Progenitor cell of endocrine pancreas (in vitro differentiated cells): ENCODE measurements around the gene ASIC3. TPM values are rescaled to one million over a fixed set of nuclear protein-coding genes. Genes with fewer than 3 reads are reported as not detected.

Experiments
- DNase-seq: peaks from one replicate; pipeline ENCODE4 v3.0.0; 2021; ENCODE audit warnings: low spot score; ENCODE audit not compliant: unreplicated experiment
- H3K27ac Mint-ChIP-seq: 2 replicates; pipeline ENCODE4 v1.8.0; 2021; ENCODE audit warnings: mild to moderate bottlenecking, moderate library complexity, mixed read lengths
- H3K27me3 Mint-ChIP-seq: 2 replicates; pipeline ENCODE4 v1.8.0; 2021; ENCODE audit warnings: mixed read lengths
- H3K36me3 Mint-ChIP-seq: 2 replicates; pipeline ENCODE4 v1.8.0; 2022; ENCODE audit warnings: mixed read lengths; ENCODE audit not compliant: insufficient read depth
- H3K4me1 Mint-ChIP-seq: 2 replicates; pipeline ENCODE4 v1.8.0; 2021; ENCODE audit warnings: low read depth, mixed read lengths
- H3K4me3 Mint-ChIP-seq: 2 replicates; pipeline ENCODE4 v1.8.0; 2021; ENCODE audit warnings: low read depth, mild to moderate bottlenecking, moderate library complexity, mixed read lengths
- H3K9me3 Mint-ChIP-seq: 2 replicates; pipeline ENCODE4 v1.8.0; 2021; ENCODE audit warnings: low read depth, mixed read lengths
- CTCF ChIP-seq: fragments of 200-600 bp; sonication (generic); IDR thresholded peaks from one replicate; pipeline ENCODE4 v1.5.0; 2021; ENCODE audit warnings: antibody characterized with exemption, mild to moderate bottlenecking; ENCODE audit not compliant: unreplicated experiment
- total RNA-seq: library from RNA; stranded (reverse); gene quantifications from 2 replicates; pipeline ENCODE4 v1.2.1, GENCODE V29; 2021

The ASIC3 gene
- total RNA-seq, 1 donor from 2014 or later, result 5.1 TPM

- peak within 1 kb of the TSS; percentile 89 for H3K4me3 Mint-ChIP-seq
- peaks cover 32% of the 10 kb centered on the region for H3K4me1 Mint-ChIP-seq
- H3K9me3 Mint-ChIP-seq, result no peaks in the 10 kb centered on the region
- H3K36me3 Mint-ChIP-seq, result peaks cover 3% of the 10 kb centered on the region
- H3K27me3 Mint-ChIP-seq, result peaks cover 2% of the 10 kb centered on the region
- TF ChIP-seq CTCF, result no peak
- DNase-seq, result no peak
- H3K27ac Mint-ChIP-seq, result peak within 1 kb of the TSS; percentile 97
Observed at GRCh38 chr7:151057506-151057988, 9.2 kb downstream of the ASIC3 start, which contains the start of gene CDK5. Gene CDK5, minus strand, starts transcription at chr7:151057897. Its CDS starts 49 bp downstream, at chr7:151057848.

- Mint-ChIP-seq H3K27ac (peak overlapping the region; percentile 97), H3K9me3 (no peaks in the 10 kb centered on the region), H3K4me3 (peak overlapping the region; percentile 89), H3K36me3 (peaks cover 3% of the 10 kb centered on the region), H3K27me3 (no peaks in the 10 kb centered on the region), H3K4me1 (peaks cover 32% of the 10 kb centered on the region)
- TF ChIP-seq CTCF, result no peak
- DNase-seq, result peak; percentile 94
Observed at GRCh38 chr7:151057989-151058780, 9.9 kb downstream of the ASIC3 start.

DNA sequence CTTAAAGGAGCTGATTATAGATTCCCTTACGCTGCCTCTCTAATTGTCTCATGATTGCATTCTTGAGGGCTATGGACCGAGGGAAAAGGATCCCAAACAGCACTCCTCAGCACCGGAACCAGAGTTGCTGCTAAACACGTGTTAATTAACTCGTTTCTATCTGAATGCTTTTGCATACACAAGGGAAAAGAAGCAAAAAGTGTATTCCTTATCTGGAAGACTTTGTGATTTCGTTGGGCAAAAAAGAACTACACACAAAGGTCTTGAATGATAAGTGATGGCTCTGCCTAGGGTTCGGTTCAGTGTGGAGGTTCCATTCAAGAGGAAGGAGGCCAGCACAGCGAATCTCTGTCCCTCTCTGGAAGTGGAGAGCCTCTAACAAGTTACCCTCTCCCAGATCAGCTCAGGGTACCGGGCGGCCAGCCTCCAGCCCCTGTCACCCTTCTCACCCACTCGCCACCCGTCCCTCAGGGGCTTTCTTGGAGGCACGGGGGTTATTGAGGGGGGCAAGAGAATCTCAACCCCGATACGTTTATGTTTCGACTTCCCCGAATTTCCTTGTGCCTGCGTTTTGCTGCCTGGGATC lies 10.5 kb downstream of the ASIC3 start:
- Mint-ChIP-seq H3K27me3 (no peaks in the 10 kb centered on the region), H3K4me3 (peak overlapping the region; percentile 89), H3K9me3 (no peaks in the 10 kb centered on the region), H3K27ac (peak overlapping the region; percentile 97), H3K36me3 (peaks cover 3% of the 10 kb centered on the region), H3K4me1 (peaks cover 37% of the 10 kb centered on the region)
- TF ChIP-seq CTCF, result no peak
- no peak for DNase-seq

DNA sequence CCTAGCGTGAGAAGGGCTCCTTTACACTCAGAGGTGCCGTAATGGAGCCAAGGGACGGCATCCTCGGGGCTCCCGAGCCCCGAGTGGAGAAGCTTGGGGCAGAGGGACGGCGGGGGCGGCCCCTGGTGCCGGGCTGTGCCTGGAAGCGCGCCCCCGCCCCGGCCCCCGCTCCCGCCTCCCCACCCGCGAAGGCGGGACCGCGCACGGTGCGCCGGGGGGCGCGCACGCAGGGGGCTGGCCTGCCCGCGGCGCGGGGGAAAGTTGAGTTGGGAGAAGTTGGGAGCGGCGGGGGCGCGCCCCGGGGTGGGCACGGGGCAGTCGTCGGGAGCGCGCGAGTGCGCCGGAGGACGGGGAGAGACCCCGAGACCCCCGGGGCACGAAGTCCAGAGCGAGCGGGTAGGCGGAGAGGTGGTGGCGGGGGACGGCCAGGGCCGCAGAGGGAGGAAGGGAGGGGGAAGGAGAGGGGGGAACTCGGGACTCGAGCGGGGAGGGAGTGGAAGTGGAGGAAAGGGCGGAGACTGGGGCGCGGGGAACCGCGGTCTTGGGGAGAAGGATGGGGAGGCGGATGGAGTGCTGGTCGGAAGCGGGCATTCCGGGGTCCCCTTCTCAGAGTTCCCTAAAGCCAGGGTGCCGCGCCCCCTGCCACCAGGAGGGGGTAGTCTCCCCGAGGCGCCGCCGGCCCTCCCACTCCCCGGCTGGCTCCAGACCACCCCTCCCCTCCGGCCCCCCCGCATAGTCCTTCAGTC lies 11.2 kb downstream of the ASIC3 start, which contains the start of gene SLC4A2:
Gene SLC4A2 (plus strand): TSS at position 223 of the 746 bp plus-strand sequence. CDS start 2,399 bp downstream, outside the sequence.
- no peaks in the 10 kb centered on the region for H3K27me3 Mint-ChIP-seq
- peak within 1 kb of the TSS; percentile 97 for H3K27ac Mint-ChIP-seq
- TF ChIP-seq CTCF, result peak; percentile 75
- peaks cover 3% of the 10 kb centered on the region for H3K36me3 Mint-ChIP-seq
- no peaks in the 10 kb centered on the region for H3K9me3 Mint-ChIP-seq
- H3K4me3 Mint-ChIP-seq, result peak within 1 kb of the TSS; percentile 89
- H3K4me1 Mint-ChIP-seq, result peaks cover 37% of the 10 kb centered on the region
- peak; percentile 52 for DNase-seq

- no peak for DNase-seq
- no peaks in the 10 kb centered on the region for H3K9me3 Mint-ChIP-seq
- H3K4me1 Mint-ChIP-seq, result peaks cover 37% of the 10 kb centered on the region
- H3K27me3 Mint-ChIP-seq, result no peaks in the 10 kb centered on the region
- H3K4me3 Mint-ChIP-seq, result peak overlapping the region; percentile 84
- no peaks in the 10 kb centered on the region for H3K36me3 Mint-ChIP-seq
- peak; percentile 26 for TF ChIP-seq CTCF
- H3K27ac Mint-ChIP-seq, result peak overlapping the region; percentile 73
Observed at GRCh38 chr7:151060113-151060415, 11.7 kb downstream of the ASIC3 start.
